H9 (cell line): ENCODE measurements around the gene TESK2. TPM values are rescaled to one million over a fixed set of nuclear protein-coding genes. Genes with fewer than 3 reads are reported as not detected.

Source experiments
- DNase-seq: peaks from one replicate; pipeline ENCODE4 v3.0.0-alpha.2; 2017
- H2AFZ ChIP-seq: one replicate; pipeline ENCODE4 v1.6.1; 2013; ENCODE audit warnings: mild to moderate bottlenecking, low read length, control low read depth, moderate library complexity
- H2AK5ac ChIP-seq: 2 replicates; pipeline ENCODE4 v1.6.1; 2013; ENCODE audit warnings: low read length, control low read depth, mixed read lengths; ENCODE audit not compliant: insufficient read length
- H2BK120ac ChIP-seq: one replicate; pipeline ENCODE4 v1.6.1; 2013; ENCODE audit warnings: low read depth, mild to moderate bottlenecking, low read length, control low read depth, inconsistent platforms; ENCODE audit not compliant: poor library complexity, severe bottlenecking
- H2BK12ac ChIP-seq: 2 replicates; pipeline ENCODE4 v1.6.1; 2013; ENCODE audit warnings: low read length, control low read depth, mixed read lengths, low read depth; ENCODE audit not compliant: insufficient read length
- H2BK15ac ChIP-seq: 2 replicates; pipeline ENCODE4 v1.6.1; 2013; ENCODE audit warnings: low read depth, low read length, control low read depth
- H2BK20ac ChIP-seq: one replicate; pipeline ENCODE4 v1.6.1; 2013; ENCODE audit warnings: low read depth, mild to moderate bottlenecking, low read length, control low read depth, inconsistent platforms; ENCODE audit not compliant: poor library complexity, severe bottlenecking
- H2BK5ac ChIP-seq: 2 replicates; pipeline ENCODE4 v1.6.1; 2013; ENCODE audit warnings: low read length, control low read depth, mixed read lengths; ENCODE audit not compliant: insufficient read length
- H3K14ac ChIP-seq: 2 replicates; pipeline ENCODE4 v1.6.1; 2013; ENCODE audit warnings: low read length, control low read depth; ENCODE audit not compliant: insufficient read depth
- H3K18ac ChIP-seq: 2 replicates; pipeline ENCODE4 v1.6.1; 2013; ENCODE audit warnings: low read depth, mild to moderate bottlenecking, mixed read lengths, low read length, control low read depth; ENCODE audit not compliant: insufficient read length
- H3K23ac ChIP-seq: 2 replicates; pipeline ENCODE4 v1.6.1; 2013; ENCODE audit warnings: low read length, control low read depth, mixed read lengths, low read depth; ENCODE audit not compliant: insufficient read length
- H3K23me2 ChIP-seq: 2 replicates; pipeline ENCODE4 v1.6.1; 2013; ENCODE audit warnings: low read depth, mild to moderate bottlenecking, mixed read lengths, low read length, control low read depth; ENCODE audit not compliant: insufficient read length, poor library complexity, severe bottlenecking
- H3K27ac ChIP-seq: 2 replicates; pipeline ENCODE4 v1.5.1; 2013; ENCODE audit warnings: low read length, control low read depth, mixed read lengths, low read depth; ENCODE audit not compliant: insufficient read length
- H3K27me3 ChIP-seq: 2 replicates; pipeline ENCODE4 v1.6.1; 2013; ENCODE audit warnings: low read length, control low read depth, inconsistent platforms; ENCODE audit not compliant: insufficient read depth
- H3K4ac ChIP-seq: 2 replicates; pipeline ENCODE4 v1.6.1; 2013; ENCODE audit warnings: low read depth, mild to moderate bottlenecking, control low read depth, inconsistent platforms, low read length, moderate library complexity
- H3K4me1 ChIP-seq: 2 replicates; pipeline ENCODE4 v1.6.1; 2013; ENCODE audit warnings: low read length, control low read depth, inconsistent platforms; ENCODE audit not compliant: insufficient read depth
- H3K4me2 ChIP-seq: 2 replicates; pipeline ENCODE4 v1.6.1; 2013; ENCODE audit warnings: low read length, control low read depth, mixed read lengths; ENCODE audit not compliant: insufficient read length, insufficient read depth
- H3K56ac ChIP-seq: 2 replicates; pipeline ENCODE4 v1.6.1; 2013; ENCODE audit warnings: low read depth, mild to moderate bottlenecking, mixed read lengths, low read length, control low read depth; ENCODE audit not compliant: insufficient read length
- H3K79me1 ChIP-seq: 2 replicates; pipeline ENCODE4 v1.6.1; 2013; ENCODE audit warnings: low read depth, mild to moderate bottlenecking, moderate library complexity, low read length, control low read depth, inconsistent platforms; ENCODE audit not compliant: insufficient read depth, poor library complexity, severe bottlenecking
- H3K79me2 ChIP-seq: 2 replicates; pipeline ENCODE4 v1.6.1; 2013; ENCODE audit warnings: low read length, control low read depth, inconsistent platforms; ENCODE audit not compliant: insufficient read depth
- H3K9ac ChIP-seq: 2 replicates; pipeline ENCODE4 v1.6.1; 2013; ENCODE audit warnings: low read length, control low read depth, mixed read lengths; ENCODE audit not compliant: insufficient read length; ENCODE audit errors: extremely low read depth
- H3K9me3 ChIP-seq: one replicate; pipeline ENCODE4 v1.6.1; 2013; ENCODE audit warnings: low read depth, low read length, inconsistent platforms; ENCODE audit not compliant: control insufficient read depth
- H3T11ph ChIP-seq: one replicate; pipeline ENCODE4 v1.6.1; 2013; ENCODE audit warnings: mild to moderate bottlenecking, low read length, control low read depth, inconsistent platforms
- H4K20me1 ChIP-seq: one replicate; pipeline ENCODE4 v1.6.1; 2013; ENCODE audit not compliant: control insufficient read depth, insufficient read length, insufficient read depth
- H4K5ac ChIP-seq: 2 replicates; pipeline ENCODE4 v1.6.1; 2013; ENCODE audit warnings: low read depth, mild to moderate bottlenecking, mixed read lengths, low read length, control low read depth; ENCODE audit not compliant: insufficient read length
- H4K8ac ChIP-seq: replicated peaks from 2 replicates; pipeline ENCODE4 v1.6.1; 2013; ENCODE audit warnings: low read length, control low read depth, mixed read lengths, low read depth; ENCODE audit not compliant: insufficient read length
- H4K91ac ChIP-seq: 2 replicates; pipeline ENCODE4 v1.6.1; 2013; ENCODE audit warnings: low read depth, mild to moderate bottlenecking, moderate library complexity, mixed read lengths, low read length, control low read depth; ENCODE audit not compliant: insufficient read length
- H3K27ac Mint-ChIP-seq, 3 experiments: 2 replicates in 2 of 3; 3 replicates in 1 of 3; pipeline ENCODE4 v1.8.0; 2020 to 2021; ENCODE audit warnings: mixed read lengths in 3 of 3, mild to moderate bottlenecking in 1 of 3, moderate library complexity in 1 of 3
- H3K27me3 Mint-ChIP-seq: 2 replicates; pipeline ENCODE4 v1.8.0; 2021; ENCODE audit warnings: low read depth, mild to moderate bottlenecking, moderate library complexity, mixed read lengths
- H3K36me3 Mint-ChIP-seq, 3 experiments: 2 replicates in 2 of 3; 3 replicates in 1 of 3; pipeline ENCODE4 v1.8.0; 2020 to 2021; ENCODE audit warnings: low read depth in 3 of 3, mixed read lengths in 3 of 3; ENCODE audit not compliant: insufficient read depth in 1 of 3
- H3K4me1 Mint-ChIP-seq, 2 experiments: 2 replicates each; pipeline ENCODE4 v1.8.0; 2020; ENCODE audit warnings: mixed read lengths in 2 of 2
- H3K4me3 Mint-ChIP-seq, 2 experiments: 2 replicates in 1 of 2; 3 replicates in 1 of 2; pipeline ENCODE4 v1.8.0; 2020 to 2021; ENCODE audit warnings: mild to moderate bottlenecking in 2 of 2, mixed read lengths in 2 of 2, moderate library complexity in 1 of 2
- H3K9me3 Mint-ChIP-seq, 2 experiments: 2 replicates in 1 of 2; 3 replicates in 1 of 2; pipeline ENCODE4 v1.8.0; 2020; ENCODE audit warnings: mild to moderate bottlenecking in 2 of 2, mixed read lengths in 2 of 2, moderate library complexity in 1 of 2
- CTCF ChIP-seq: fragments of 200-600 bp; sonication (generic); conservative IDR thresholded peaks from 3 replicates; pipeline ENCODE4 v1.8.0; 2021; ENCODE audit warnings: antibody characterized with exemption, mild to moderate bottlenecking
- WGBS: extraction: QIAGEN DNeasy Blood & Tissue Kit; methylation state at CpG from one replicate; pipeline ENCODE4 v1.1.7; 2013; ENCODE audit warnings: missing lambda C conversion rate, low lambda C conversion rate, mixed read lengths; ENCODE audit not compliant: insufficient read length; ENCODE audit errors: extremely low coverage; 5-methylcytosine and 5-hydroxymethylcytosine counted together
- total RNA-seq: library from RNA; stranded (reverse); gene quantifications from 2 replicates; pipeline ENCODE4 v1.2.1, GENCODE V29; 2021

The TESK2 gene
- total RNA-seq, 1 experiment from 2014 or later: 7.2 TPM

GRCh38 chr1:45508295-45509151, 17.6 kb upstream of the TESK2 start:
- peak; percentile 30; the same call in 1 of the 3 replicates for TF ChIP-seq CTCF
- no peak overlapping the region for H3K27ac ChIP-seq

More at GRCh38 chr1:45508295-45509151, 17.6 kb upstream of the TESK2 start:
- H3K27me3 ChIP-seq: no peaks in the 10 kb centered on the region
- no peaks in the 10 kb centered on the region for H3K4me1 ChIP-seq
- no peak overlapping the region for H2BK120ac ChIP-seq
- H3K23me2 ChIP-seq: no peaks in the 10 kb centered on the region
- no peaks in the 10 kb centered on the region for H3K9me3 ChIP-seq
- peaks cover 29 to 55% (median 42%) of the 10 kb centered on the region in 3 experiments; a peak in 6 of 7 replicates for H3K36me3 Mint-ChIP-seq
- H3K4ac ChIP-seq: no peak overlapping the region
- no peak overlapping the region for H3K18ac ChIP-seq
- H3K27me3 Mint-ChIP-seq: no peaks in the 10 kb centered on the region; the same call in 1 of the 2 replicates
- no peaks in the 10 kb centered on the region for H3K79me1 ChIP-seq
- no peak overlapping the region for H3K14ac ChIP-seq
- no CpG with 5 or more reads among the region's 15 CpGs for WGBS
- H2AK5ac ChIP-seq: no peak overlapping the region
- no peak overlapping the region for H3K4me2 ChIP-seq
- H2BK20ac ChIP-seq: no peak overlapping the region
- no peak overlapping the region for H2BK15ac ChIP-seq
- H2AFZ ChIP-seq: no peak overlapping the region
- peak; percentile 50 for DNase-seq
- no peaks in the 10 kb centered on the region for H3K79me2 ChIP-seq
- no peak overlapping the region for H3K23ac ChIP-seq
- H2BK12ac ChIP-seq: no peak overlapping the region
- no peak overlapping the region for H4K8ac ChIP-seq
- H3K9ac ChIP-seq: no peak overlapping the region
- no peak overlapping the region for H2BK5ac ChIP-seq
- no peaks in the 10 kb centered on the region for H3K9me3 Mint-ChIP-seq
- H4K20me1 ChIP-seq: peaks cover 5% of the 10 kb centered on the region
- no peak overlapping the region for H3K56ac ChIP-seq
- no peak overlapping the region for H4K5ac ChIP-seq
- H3K27ac Mint-ChIP-seq: peak overlapping the region in 2 of 3 experiments; percentile 25 to 50; a peak in 3 of 7 replicates
- no peaks in the 10 kb centered on the region for H3K4me1 Mint-ChIP-seq
- H3T11ph ChIP-seq: no peak overlapping the region
- H3K4me3 Mint-ChIP-seq: no peak overlapping the region
- H4K91ac ChIP-seq: no peak overlapping the region
